Transverse colon (tissue), 4 donors: ENCODE data around the gene XAGE2. TPM values are rescaled to one million over a fixed set of nuclear protein-coding genes. Genes with fewer than 3 reads are reported as not detected.

ENCODE experiments used
- DNase-seq: peaks from one replicate; pipeline ENCODE4 v3.0.0-alpha.2; 2019
- H3K27ac ChIP-seq, 4 donors: fragments of 200-600 bp; sonication (generic); 2 replicates each; pipeline ENCODE4 v1.5.1; 2016 to 2018; ENCODE audit warnings: inconsistent platforms in 4 of 4
- H3K27me3 ChIP-seq: fragments of 200-600 bp; sonication (generic); 2 replicates; pipeline ENCODE4 v1.5.1; 2017; ENCODE audit warnings: inconsistent platforms
- H3K36me3 ChIP-seq, 4 donors: fragments of 200-600 bp; sonication (generic); 2 replicates each; pipeline ENCODE4 v1.5.1; 2017 to 2019; ENCODE audit warnings: inconsistent platforms in 4 of 4
- H3K4me1 ChIP-seq, 4 donors: fragments of 200-600 bp; sonication (generic); 2 replicates each; pipeline ENCODE4 v1.5.1; 2017 to 2020; ENCODE audit warnings: inconsistent platforms in 4 of 4
- H3K4me3 ChIP-seq, 4 donors: fragments of 200-600 bp; sonication (generic); 1 replicate in 1 of 4; 2 replicates in 3 of 4; pipeline versions ENCODE4 v1.5.1 to v1.6.1; 2017 to 2019; ENCODE audit warnings: inconsistent platforms in 4 of 4
- H3K9me3 ChIP-seq, 2 donors: fragments of 200-600 bp; sonication (generic); 2 replicates each; pipeline ENCODE4 v1.5.1; 2017 to 2019; ENCODE audit warnings: inconsistent platforms in 2 of 2
- CTCF ChIP-seq, 5 experiments: fragments of 200-600 bp in 3 of 5; fragments of 450-650 bp in 2 of 5; sonication (generic) in 3 of 5; IDR thresholded peaks; 1 replicate in 2 of 5; 2 replicates in 3 of 5; pipeline ENCODE4 v1.5.1; 2016 to 2017; ENCODE audit warnings: antibody characterized with exemption in 5 of 5, inconsistent platforms in 3 of 5, mild to moderate bottlenecking in 2 of 5, moderate library complexity in 1 of 5
- EP300 ChIP-seq: sonication (generic); formaldehyde crosslinking; IDR thresholded peaks from one replicate; pipeline ENCODE4 v1.6.1; 2017; ENCODE audit warnings: antibody characterized with exemption, low read depth
- POLR2A ChIP-seq: fragments of 450-650 bp; IDR thresholded peaks from one replicate; pipeline ENCODE4 v1.6.1; 2016; ENCODE audit warnings: antibody characterized with exemption, mild to moderate bottlenecking, moderate library complexity
- POLR2AphosphoS5 ChIP-seq, 3 donors: sonication (generic); formaldehyde crosslinking; IDR thresholded peaks; one replicate each; pipeline ENCODE4 v1.6.1; 2016; ENCODE audit warnings: antibody characterized with exemption in 3 of 3
- WGBS, 2 donors: methylation state at CpG; one replicate each; pipeline ENCODE4 v1.1.5; 2018; ENCODE audit warnings: low coverage in 1 of 2; 5-methylcytosine and 5-hydroxymethylcytosine counted together
- in situ Hi-C, 4 donors: fragments of 200-750 bp; cut with MboI; loops; one replicate each; pipeline versions ENCODE4 v1.15.0 to v1.15.1; 2017; ENCODE audit warnings: low sequenced_read_pairs in 3 of 4, low pct_ligation_motif_present in 1 of 4, low pct_unique_long_range_greater_than_20kb in 1 of 4
- intact Hi-C: fragments of 100-400 bp; cut with DNase I; formaldehyde crosslinking; loops from one replicate; pipeline ENCODE4 v1.15.1; 2023; ENCODE audit warnings: low total_unique reads
- total RNA-seq, 4 donors: library from RNA; depleted of rRNA; stranded (reverse); fragments of >200 nt; gene quantifications; one replicate each; pipeline ENCODE4 v1.1.0, GENCODE V29; 2016

Gene XAGE2
- total RNA-seq, 4 donors from 2014 or later, result not detected

GRCh38 chrX:52410439-52411394 lies 41.9 kb downstream of the XAGE2 start:
- in situ Hi-C loops, result no loop called here
- no peak for TF ChIP-seq CTCF (IDR thresholded peaks at IDR 0.05)
- TF ChIP-seq POLR2A, result no peak
- TF ChIP-seq POLR2AphosphoS5 (IDR thresholded peaks at IDR 0.05), result no peak
- no peak for TF ChIP-seq EP300
- no peak for DNase-seq
- Histone ChIP-seq H3K27ac (no peak overlapping the region), H3K9me3 (no peaks in the 10 kb centered on the region), H3K4me3 (no peak overlapping the region), H3K36me3 (no peaks in the 10 kb centered on the region), H3K4me1 (no peaks in the 10 kb centered on the region), H3K27me3 (no peaks in the 10 kb centered on the region)
- WGBS, 2 donors, result 78% methylated on average over 8 of the region's 8 CpGs; no CpG with 5 or more reads in 1 of the 2 donors
- intact Hi-C loops, result no loop called here

- Histone ChIP-seq H3K27ac (no peak overlapping the region), H3K4me3 (no peak overlapping the region), H3K27me3 (no peaks in the 10 kb centered on the region), H3K9me3 (no peaks in the 10 kb centered on the region), H3K36me3 (no peaks in the 10 kb centered on the region), H3K4me1 (no peaks in the 10 kb centered on the region)
- TF ChIP-seq CTCF (IDR thresholded peaks at IDR 0.05) (no peak), POLR2AphosphoS5 (IDR thresholded peaks at IDR 0.05) (no peak), EP300 (no peak), POLR2A (no peak)
- DNase-seq, result no peak
- intact Hi-C loops (no loop called here), in situ Hi-C loops (no loop called here)
Observed at GRCh38 chrX:52415304-52415703, 46.5 kb downstream of the XAGE2 start.

- Histone ChIP-seq H3K9me3 (no peaks in the 10 kb centered on the region), H3K4me3 (no peak overlapping the region), H3K27ac (no peak overlapping the region), H3K36me3 (no peaks in the 10 kb centered on the region), H3K27me3 (no peaks in the 10 kb centered on the region), H3K4me1 (no peaks in the 10 kb centered on the region)
- no peak for DNase-seq
- TF ChIP-seq CTCF (IDR thresholded peaks at IDR 0.05), result no peak
- TF ChIP-seq EP300, result no peak
- TF ChIP-seq POLR2AphosphoS5 (IDR thresholded peaks at IDR 0.05), result no peak
- TF ChIP-seq POLR2A, result no peak
- intact Hi-C loops (no loop called here), in situ Hi-C loops (no loop called here)
- 61 to 100% methylated on average over 1 to 3 of the region's 3 CpGs for WGBS, 2 donors
Observed at GRCh38 chrX:52416816-52417215, 48.0 kb downstream of the XAGE2 start.

GRCh38 chrX:52420824-52421443 lies 52.1 kb downstream of the XAGE2 start:
- no peak for TF ChIP-seq POLR2A
- TF ChIP-seq CTCF (IDR thresholded peaks at IDR 0.05), result no peak
- no peak for TF ChIP-seq EP300
- no peak for TF ChIP-seq POLR2AphosphoS5 (IDR thresholded peaks at IDR 0.05)
- in situ Hi-C loops, result no loop called here
- WGBS, 2 donors, result 50 to 76% methylated on average over 1 to 8 of the region's 8 CpGs
- H3K9me3 ChIP-seq, result no peaks in the 10 kb centered on the region
- no peak overlapping the region for H3K27ac ChIP-seq
- H3K4me1 ChIP-seq, result no peaks in the 10 kb centered on the region
- H3K36me3 ChIP-seq, result no peaks in the 10 kb centered on the region
- intact Hi-C loops, result no loop called here
- H3K27me3 ChIP-seq, result no peaks in the 10 kb centered on the region
- no peak overlapping the region for H3K4me3 ChIP-seq
- DNase-seq, result no peak
